GM19238 (cell line): ENCODE measurements around the gene OR12D3.
"Not testable (repeated sequence)": the region's sequence is repeated elsewhere in the genome, so short reads cannot be mapped to it uniquely, and the experiment has no call there.

Experiments used
- DNase-seq: peaks from one replicate; pipeline ENCODE4 v3.0.0; 2011; ENCODE audit warnings: low spot score; ENCODE audit not compliant: insufficient read length

OR12D3 gene

GRCh38 chr6:29375191-29375590 lies at the start of gene OR12D3:
Gene OR12D3, minus strand, starts transcription at chr6:29375291. Its CDS starts 4 bp downstream, at chr6:29375287.
- DNase-seq = no peak

- no peak for DNase-seq
Observed at GRCh38 chr6:29424575-29424974, 49.5 kb upstream of the OR12D3 start.

- no peak for DNase-seq
Observed at GRCh38 chr6:29424168-29424567, 49.1 kb upstream of the OR12D3 start.

GRCh38 chr6:29419516-29419915 lies 44.4 kb upstream of the OR12D3 start:
- DNase-seq = no peak

- DNase-seq = no peak
Observed at GRCh38 chr6:29414588-29414987, 39.5 kb upstream of the OR12D3 start, which contains the start of gene OR12D1. Gene OR12D1, plus strand, starts transcription at chr6:29414928.

- no peak for DNase-seq
Observed at GRCh38 chr6:29403801-29404200, 28.7 kb upstream of the OR12D3 start.

GRCh38 chr6:29399525-29399924 lies 24.4 kb upstream of the OR12D3 start:
- no peak for DNase-seq

- no peak for DNase-seq
Observed at GRCh38 chr6:29395331-29395730, 20.2 kb upstream of the OR12D3 start, which contains the start of gene OR12D2. Gene OR12D2, plus strand, starts transcription at chr6:29395631. Its CDS starts 1,069 bp downstream, at chr6:29396700.

- DNase-seq = no peak
Observed at GRCh38 chr6:29388533-29388932, 13.4 kb upstream of the OR12D3 start.

- no peak for DNase-seq
Observed at GRCh38 chr6:29376003-29376402, 912 bp upstream of the OR12D3 start.

GRCh38 chr6:29368765-29369164 lies 6.3 kb downstream of the OR12D3 start, which contains the start of gene OR5V1:
Gene OR5V1, minus strand, starts transcription at chr6:29368865. Its CDS starts 12,670 bp downstream, at chr6:29356195.
- DNase-seq = no peak

GRCh38 chr6:29355603-29356002 lies 19.5 kb downstream of the OR12D3 start:
- DNase-seq = no peak

- no peak for DNase-seq
Observed at GRCh38 chr6:29354980-29355379, 20.1 kb downstream of the OR12D3 start.

- not testable (repeated sequence) for DNase-seq
Observed at GRCh38 chr6:29349348-29349747, 25.7 kb downstream of the OR12D3 start.

GRCh38 chr6:29345380-29345779 lies 29.7 kb downstream of the OR12D3 start:
- no peak for DNase-seq

GRCh38 chr6:29336269-29336668 lies 38.8 kb downstream of the OR12D3 start:
- no peak for DNase-seq

GRCh38 chr6:29332676-29333075 lies 42.4 kb downstream of the OR12D3 start:
- DNase-seq = no peak

- no peak for DNase-seq
Observed at GRCh38 chr6:29325777-29326176, 49.3 kb downstream of the OR12D3 start.
